GM18507 (cell line): ENCODE results near the gene B9D2.
A peak's percentile ranks its signal among the peaks of the same experiment; 100 is the strongest.
"Not testable (repeated sequence)": the region's sequence is repeated elsewhere in the genome, so short reads cannot be mapped to it uniquely, and the experiment has no call there.

Experiments used
- DNase-seq: peaks from one replicate; pipeline ENCODE4 v3.0.0; 2011; ENCODE audit warnings: low read depth; ENCODE audit not compliant: insufficient read length; ENCODE audit errors: extremely low spot score
- FAIRE-seq: peaks from 2 replicates; lab custom pipeline; 2011; peaks lifted over from hg19 to GRCh38; lab: Jason Lieb, UNC

The B9D2 gene

GRCh38 chr19:41363753-41364523, at the start of gene B9D2:
B9D2 (minus strand) TSS chr19:41364149; CDS start chr19:41363519, 630 bp downstream.
- DNase-seq = peak; percentile 88
- FAIRE-seq = peak; percentile 98

- DNase-seq (no peak), FAIRE-seq (no peak)
These were observed 49.0 kb upstream of the B9D2 start for GRCh38 chr19:41412953-41413352.

- FAIRE-seq (no peak), DNase-seq (no peak)
These were observed 48.0 kb upstream of the B9D2 start for GRCh38 chr19:41411968-41412265.

GRCh38 chr19:41411100-41411967, 47.4 kb upstream of the B9D2 start:
- FAIRE-seq = no peak
- no peak for DNase-seq

- no peak for FAIRE-seq
- DNase-seq = no peak
These were observed 46.5 kb upstream of the B9D2 start for GRCh38 chr19:41410336-41411054.

GRCh38 chr19:41409288-41409687, 45.3 kb upstream of the B9D2 start:
- FAIRE-seq (peak; percentile 29), DNase-seq (no peak)

- not testable (repeated sequence) for FAIRE-seq
These were observed 44.9 kb upstream of the B9D2 start for GRCh38 chr19:41408846-41409245.

GRCh38 chr19:41408256-41408655, 44.3 kb upstream of the B9D2 start:
- FAIRE-seq = no peak
- DNase-seq = no peak

More at GRCh38 chr19:41408846-41409245, 44.9 kb upstream of the B9D2 start:
- DNase-seq = not testable (repeated sequence)

GRCh38 chr19:41407271-41407670, 43.3 kb upstream of the B9D2 start:
- DNase-seq (no peak), FAIRE-seq (no peak)

- no peak for FAIRE-seq
- DNase-seq = no peak
These were observed 41.8 kb upstream of the B9D2 start for GRCh38 chr19:41405776-41406175.

- FAIRE-seq (no peak), DNase-seq (no peak)
These were observed 39.4 kb upstream of the B9D2 start for GRCh38 chr19:41403181-41403970.

GRCh38 chr19:41402010-41402409, 38.1 kb upstream of the B9D2 start:
- DNase-seq = no peak
- no peak for FAIRE-seq

GRCh38 chr19:41401483-41401882, 37.5 kb upstream of the B9D2 start:
- no peak for FAIRE-seq
- no peak for DNase-seq

- no peak for FAIRE-seq
- DNase-seq = no peak
These were observed 35.6 kb upstream of the B9D2 start for GRCh38 chr19:41399525-41399924.

GRCh38 chr19:41399091-41399490, 35.1 kb upstream of the B9D2 start:
- FAIRE-seq (no peak), DNase-seq (no peak)

- DNase-seq (no peak), FAIRE-seq (no peak)
These were observed 34.6 kb upstream of the B9D2 start for GRCh38 chr19:41398598-41398997.

- FAIRE-seq (no peak), DNase-seq (no peak)
These were observed 34.1 kb upstream of the B9D2 start for GRCh38 chr19:41398050-41398418.

GRCh38 chr19:41397086-41398049, 33.4 kb upstream of the B9D2 start, which contains the start of the genes BCKDHA and EXOSC5:
BCKDHA (plus strand) TSS chr19:41397818; CDS start chr19:41397828, 10 bp downstream.
EXOSC5 (minus strand) TSS chr19:41397359; CDS start chr19:41397328, 31 bp downstream.
- DNase-seq (peak; percentile 97), FAIRE-seq (peak; percentile 99)
